22Rv1 (cell line): Measurements from ENCODE around the gene CNTN4.

ENCODE experiments used
- H3K27ac ChIP-seq: fragments of 450-650 bp; 2 replicates; pipeline ENCODE4 v1.5.1; 2017
- CTCF ChIP-seq: fragments of 450-650 bp; IDR thresholded peaks from 2 replicates; pipeline ENCODE4 v1.5.1; 2017; ENCODE audit warnings: mild to moderate bottlenecking
- ZFX ChIP-seq: fragments of 450-650 bp; IDR thresholded peaks from 2 replicates; pipeline ENCODE4 v1.6.1; 2017; ENCODE audit warnings: antibody characterized with exemption, borderline replicate concordance

The CNTN4 gene

GRCh38 chr3:2261747-2262146 lies 163.1 kb downstream of the CNTN4 start:
- TF ChIP-seq ZFX (no peak), CTCF (no peak)
- H3K27ac ChIP-seq: no peak overlapping the region

GRCh38 chr3:2262204-2262603 lies 163.5 kb downstream of the CNTN4 start:
- TF ChIP-seq ZFX (no peak), CTCF (no peak)
- no peak overlapping the region for H3K27ac ChIP-seq

- no peak for TF ChIP-seq CTCF
- no peak for TF ChIP-seq ZFX
These were observed 167.9 kb downstream of the CNTN4 start for GRCh38 chr3:2266606-2267005.

GRCh38 chr3:2268779-2269178 lies 170.1 kb downstream of the CNTN4 start:
- peak; percentile 19; the same call in 1 of the 2 replicates for TF ChIP-seq CTCF
- no peak for TF ChIP-seq ZFX

More at GRCh38 chr3:2266606-2267005, 167.9 kb downstream of the CNTN4 start:
- no peak overlapping the region for H3K27ac ChIP-seq

GRCh38 chr3:2274526-2274925 lies 175.9 kb downstream of the CNTN4 start:
- no peak overlapping the region for H3K27ac ChIP-seq
- TF ChIP-seq CTCF (no peak), ZFX (no peak)

More at GRCh38 chr3:2268779-2269178, 170.1 kb downstream of the CNTN4 start:
- no peak overlapping the region for H3K27ac ChIP-seq

- TF ChIP-seq CTCF (no peak), ZFX (no peak)
- H3K27ac ChIP-seq: no peak overlapping the region
These were observed 185.2 kb downstream of the CNTN4 start for GRCh38 chr3:2283818-2284217.

- no peak overlapping the region for H3K27ac ChIP-seq
- TF ChIP-seq CTCF (no peak), ZFX (no peak)
These were observed 202.3 kb downstream of the CNTN4 start for GRCh38 chr3:2300938-2301337.
